Esophagus muscularis mucosa (tissue), 4 donors: ENCODE results near the gene CCR4. TPM values are rescaled to one million over a fixed set of nuclear protein-coding genes. Genes with fewer than 3 reads are reported as not detected.
A peak's percentile ranks its signal among the peaks of the same experiment; 100 is the strongest.
"Not testable (repeated sequence)": the region's sequence is repeated elsewhere in the genome, so short reads cannot be mapped to it uniquely, and the experiment has no call there.

Source experiments
- DNase-seq: peaks from one replicate; pipeline ENCODE4 v3.0.0-alpha.2; 2017; ENCODE audit errors: extremely low spot score
- H3K27ac ChIP-seq, 4 donors: fragments of 200-600 bp; sonication (generic); replicated peaks in 1 of 4; 1 replicate in 3 of 4; 2 replicates in 1 of 4; pipeline ENCODE4 v1.5.1; 2016 to 2019; ENCODE audit warnings: mild to moderate bottlenecking in 1 of 4
- H3K27me3 ChIP-seq, 4 donors: fragments of 200-600 bp; sonication (generic); one replicate each; pipeline versions ENCODE4 v1.5.1 to v1.6.0; 2016 to 2019
- H3K36me3 ChIP-seq, 4 donors: fragments of 200-600 bp; sonication (generic); one replicate each; pipeline ENCODE4 v1.5.1; 2016 to 2019
- H3K4me1 ChIP-seq, 4 donors: fragments of 200-600 bp; sonication (generic); one replicate each; pipeline ENCODE4 v1.5.1; 2016 to 2019
- H3K4me3 ChIP-seq, 4 donors: fragments of 200-600 bp; sonication (generic); 1 replicate in 2 of 4; 2 replicates in 2 of 4; pipeline ENCODE4 v1.5.1; 2016 to 2019; ENCODE audit warnings: mild to moderate bottlenecking in 4 of 4, moderate library complexity in 1 of 4
- H3K9me3 ChIP-seq, 4 donors: fragments of 200-600 bp; sonication (generic); 1 replicate in 3 of 4; 2 replicates in 1 of 4; pipeline ENCODE4 v1.5.1; 2016 to 2019
- CTCF ChIP-seq, 3 experiments: fragments of 200-600 bp in 2 of 3; fragments of 450-650 bp in 1 of 3; sonication (generic) in 2 of 3; IDR thresholded peaks; one replicate each; pipeline ENCODE4 v1.5.1; 2017 to 2019; ENCODE audit warnings: antibody characterized with exemption in 3 of 3, mild to moderate bottlenecking in 2 of 3, moderate library complexity in 1 of 3
- EP300 ChIP-seq: sonication (generic); formaldehyde crosslinking; IDR thresholded peaks from one replicate; pipeline ENCODE4 v1.6.1; 2017; ENCODE audit warnings: antibody characterized with exemption
- POLR2A ChIP-seq: fragments of 450-650 bp; IDR thresholded peaks from one replicate; pipeline ENCODE4 v1.6.1; 2017; ENCODE audit warnings: antibody characterized with exemption, moderate library complexity, mild to moderate bottlenecking, low read depth
- POLR2AphosphoS5 ChIP-seq, 2 donors: sonication (generic); formaldehyde crosslinking; IDR thresholded peaks; one replicate each; pipeline ENCODE4 v1.6.1; 2017; ENCODE audit warnings: antibody characterized with exemption in 2 of 2
- WGBS: methylation state at CpG from one replicate; pipeline ENCODE4 v1.1.5; 2018; 5-methylcytosine and 5-hydroxymethylcytosine counted together
- intact Hi-C: fragments of 100-400 bp; cut with DNase I; formaldehyde crosslinking; loops from one replicate; pipeline ENCODE4 v1.15.1; 2023
- total RNA-seq, 4 donors: library from RNA; depleted of rRNA; stranded (reverse); fragments of >200 nt; gene quantifications; one replicate each; pipeline versions ENCODE4 v1.1.0 to v1.2.1, GENCODE V29; 2016

Gene CCR4
- total RNA-seq, 4 donors from 2014 or later: 0.17 TPM; not detected in 3

DNA sequence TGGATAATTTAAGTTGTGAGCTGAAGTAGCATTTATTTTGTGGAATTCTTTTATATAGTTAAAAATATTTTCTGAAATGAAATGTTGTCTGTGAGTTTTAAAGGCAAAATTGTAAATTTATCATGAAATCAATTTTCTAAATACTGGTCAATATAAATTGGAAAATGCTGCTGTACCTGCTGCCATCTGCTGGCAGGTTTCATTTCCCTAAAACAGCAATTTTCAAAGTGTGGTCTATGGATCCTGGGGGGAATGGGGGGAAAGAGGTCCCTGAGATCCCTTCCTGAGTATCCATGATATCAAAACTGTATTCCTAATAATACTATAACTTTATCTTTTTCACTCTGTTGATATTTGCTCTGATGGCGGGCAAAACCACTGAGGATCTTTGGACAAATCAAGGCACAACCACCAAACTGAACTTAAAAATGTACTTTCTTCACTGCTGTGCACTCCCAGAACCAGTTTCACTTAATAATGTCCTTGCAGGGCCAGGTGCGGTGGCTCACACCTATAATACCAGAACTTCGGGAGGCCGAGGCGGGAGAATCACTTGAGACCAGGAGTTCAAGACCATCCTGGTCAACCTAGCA, 17.2 kb upstream of the CCR4 start:
- Histone ChIP-seq H3K27me3 (no peaks in the 10 kb centered on the region), H3K36me3 (no peaks in the 10 kb centered on the region), H3K4me1 (no peaks in the 10 kb centered on the region), H3K27ac (no peak overlapping the region), H3K4me3 (no peak overlapping the region), H3K9me3 (no peaks in the 10 kb centered on the region)
- TF ChIP-seq POLR2AphosphoS5 (IDR thresholded peaks at IDR 0.05) (no peak), CTCF (IDR thresholded peaks at IDR 0.05) (peak; percentile 42 to 70 (median 64))
- intact Hi-C loops: loop anchor here (2.0 to 5.0 kb wide), 2 partner anchors 153 to 202 kb away; no protein-coding TSS in a partner anchor
- 92% methylated on average over 5 of the region's 5 CpGs for WGBS
- no peak for DNase-seq

GRCh38 chr3:32937331-32937730, 14.1 kb upstream of the CCR4 start:
- Histone ChIP-seq H3K9me3 (no peaks in the 10 kb centered on the region), H3K27me3 (no peaks in the 10 kb centered on the region), H3K4me3 (no peak overlapping the region), H3K4me1 (no peaks in the 10 kb centered on the region), H3K36me3 (no peaks in the 10 kb centered on the region), H3K27ac (no peak overlapping the region)
- no peak for TF ChIP-seq EP300
- WGBS: 44% methylated on average over 2 of the region's 2 CpGs
- intact Hi-C loops: no loop called here
- peak; percentile 68 for DNase-seq

GRCh38 chr3:32939531-32940284, 11.7 kb upstream of the CCR4 start:
- H3K4me3 ChIP-seq, DNase-seq, H3K4me1 ChIP-seq, H3K27me3 ChIP-seq, H3K36me3 ChIP-seq, H3K9me3 ChIP-seq, H3K27ac ChIP-seq: not testable (repeated sequence)
- intact Hi-C loops: loop anchor here (10.0 kb wide), 1 partner anchor 435 kb away; no protein-coding TSS in a partner anchor
- WGBS: 95% methylated on average over 28 of the region's 40 CpGs

DNA sequence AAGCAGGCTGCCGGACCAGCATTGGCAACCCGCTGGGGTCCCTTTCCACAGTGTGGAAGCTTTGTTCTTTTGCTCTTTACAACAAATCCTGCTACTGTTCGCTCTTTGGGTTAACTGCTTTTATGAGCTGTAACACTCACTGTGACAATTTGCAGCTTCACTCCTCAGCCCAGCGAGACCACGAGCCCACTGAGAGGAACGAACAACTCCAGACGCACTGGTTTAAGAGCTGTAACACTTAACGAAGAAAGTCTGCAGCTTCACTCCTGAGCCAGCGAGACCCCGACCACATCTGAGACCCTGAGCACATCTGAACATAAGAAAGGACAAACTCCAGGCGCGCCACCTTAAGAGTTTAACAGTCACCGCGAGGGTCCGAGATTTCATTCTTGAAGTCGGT, 10.7 kb upstream of the CCR4 start:
- no peaks in the 10 kb centered on the region for H3K4me1 ChIP-seq
- H3K4me3 ChIP-seq: no peak overlapping the region
- intact Hi-C loops: loop anchor here (10.0 kb wide), 1 partner anchor 434 kb away; no protein-coding TSS in a partner anchor
- no peaks in the 10 kb centered on the region for H3K36me3 ChIP-seq
- TF ChIP-seq CTCF (IDR thresholded peaks at IDR 0.05) (no peak), EP300 (no peak)
- no peaks in the 10 kb centered on the region for H3K27me3 ChIP-seq
- H3K9me3 ChIP-seq: no peaks in the 10 kb centered on the region
- 93% methylated on average over 16 of the region's 16 CpGs for WGBS
- no peak for DNase-seq
- H3K27ac ChIP-seq: no peak overlapping the region

DNA sequence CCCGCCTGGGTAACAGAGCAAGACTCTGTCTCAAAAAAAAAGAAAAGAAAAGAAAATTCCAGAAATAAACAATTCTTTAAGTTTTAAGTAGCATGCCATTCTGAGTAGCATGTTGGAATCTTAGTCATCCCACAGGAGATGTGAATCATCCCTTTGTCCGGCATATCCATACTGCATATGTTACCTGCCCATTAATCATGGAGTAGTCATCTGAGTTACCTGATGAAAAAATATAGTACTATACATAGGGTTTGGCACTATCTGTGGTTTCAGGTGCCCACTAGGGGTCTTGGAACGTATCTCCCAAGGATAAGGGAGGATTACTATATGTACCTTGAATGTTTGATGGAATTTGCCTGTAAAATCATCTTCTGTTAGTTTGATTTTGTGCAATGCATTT, 6.3 kb upstream of the CCR4 start:
- DNase-seq: peak; percentile 45
- intact Hi-C loops: loop anchor here (5.0 to 10.0 kb wide), 2 partner anchors 132 to 430 kb away; no protein-coding TSS in a partner anchor

GRCh38 chr3:32945598-32945997, 5.8 kb upstream of the CCR4 start:
- H3K36me3 ChIP-seq, H3K9me3 ChIP-seq, H3K4me1 ChIP-seq, H3K27me3 ChIP-seq, H3K4me3 ChIP-seq, H3K27ac ChIP-seq: not testable (repeated sequence)
- 82% methylated on average over 12 of the region's 12 CpGs for WGBS
- peak; percentile 70 for DNase-seq
- intact Hi-C loops: loop anchor here (5.0 to 10.0 kb wide), 2 partner anchors 132 to 429 kb away; no protein-coding TSS in a partner anchor

More for the DNA sequence above, 6.3 kb upstream of the CCR4 start:
- H3K27ac ChIP-seq: no peak overlapping the region
- no peaks in the 10 kb centered on the region for H3K9me3 ChIP-seq
- H3K27me3 ChIP-seq: no peaks in the 10 kb centered on the region
- no peak for TF ChIP-seq POLR2AphosphoS5 (IDR thresholded peaks at IDR 0.05)
- no peak for TF ChIP-seq CTCF (IDR thresholded peaks at IDR 0.05)
- TF ChIP-seq EP300: no peak
- TF ChIP-seq POLR2A: no peak
- H3K4me1 ChIP-seq: no peaks in the 10 kb centered on the region
- 81% methylated on average over 3 of the region's 3 CpGs for WGBS
- H3K36me3 ChIP-seq: no peaks in the 10 kb centered on the region
- no peak overlapping the region for H3K4me3 ChIP-seq
